Measurements from ENCODE around the gene FERMT3. TPM values are rescaled to one million over a fixed set of nuclear protein-coding genes. Genes with fewer than 3 reads are reported as not detected.

Gene FERMT3
- total and polyA plus RNA-seq, 4 donors: 3.4 to 47.2 (median 9.7) TPM

DNA sequence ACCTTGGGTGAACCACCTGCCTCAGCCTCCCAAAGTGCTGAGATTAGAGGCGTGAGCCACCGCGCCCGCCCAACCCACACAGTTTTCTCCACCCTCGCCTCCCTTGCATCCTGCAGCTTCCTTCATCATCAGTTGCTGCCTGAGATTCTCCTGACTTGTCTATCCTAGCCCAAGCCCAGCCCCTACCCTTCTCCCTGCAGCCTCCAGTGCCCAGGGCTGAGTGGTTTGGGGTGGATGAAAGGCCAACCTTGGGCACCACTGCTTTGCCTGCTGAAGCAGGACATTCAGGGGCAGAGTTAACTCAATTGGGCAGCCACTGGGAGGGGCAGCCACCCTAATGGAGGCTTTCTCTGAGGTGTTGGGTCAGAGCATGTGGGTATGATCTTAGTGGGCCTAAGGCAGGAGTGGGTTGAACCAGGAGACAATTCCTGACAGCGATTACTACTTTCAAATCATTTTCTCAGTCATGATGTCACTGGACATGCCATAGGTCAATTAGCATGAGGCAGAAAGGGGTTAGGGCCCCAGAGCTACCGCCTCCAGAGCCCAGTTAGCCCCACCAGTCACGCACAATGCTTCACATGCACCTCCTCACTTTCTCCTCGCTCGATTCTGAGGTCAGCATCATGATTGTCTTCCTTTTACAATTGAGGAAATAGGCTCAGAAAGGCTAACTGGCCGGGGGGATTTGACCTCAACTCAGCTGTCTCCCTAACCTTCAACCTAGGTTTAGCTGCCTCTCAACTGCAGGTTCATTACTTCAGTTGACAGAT lies 33.3 kb downstream of the FERMT3 start:
- peaks cover 0 to 6% (median 4%) of the 10 kb centered on the region in 4 donors for H3K36me3 ChIP-seq (ENCODE audit: control insufficient read depth in 4 of 4, insufficient read depth in 3 of 4, low read depth in 1 of 4, low read length in 3 of 4)
- H3K4me3 ChIP-seq (ENCODE audit: low read depth in 1 of 3, low read length in 3 of 3): peak overlapping the region in 2 of 3 donors; percentile 74 to 77
- H3K27me3 ChIP-seq (ENCODE audit: control insufficient read depth in 4 of 4, insufficient read depth in 4 of 4, low read length in 3 of 4): no peaks in the 10 kb centered on the region
- H3K9me3 ChIP-seq (ENCODE audit: control insufficient read depth in 4 of 4, low read length in 3 of 4): no peaks in the 10 kb centered on the region
- TF ChIP-seq, protein P1, sequence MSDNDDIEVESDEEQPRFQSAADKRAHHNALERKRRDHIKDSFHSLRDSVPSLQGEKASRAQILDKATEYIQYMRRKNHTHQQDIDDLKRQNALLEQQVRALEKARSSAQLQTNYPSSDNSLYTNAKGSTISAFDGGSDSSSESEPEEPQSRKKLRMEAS (IDR thresholded peaks at IDR 0.05): no peak
- TF ChIP-seq RAD21 (IDR thresholded peaks at IDR 0.05): no peak
- TF ChIP-seq, protein P2, sequence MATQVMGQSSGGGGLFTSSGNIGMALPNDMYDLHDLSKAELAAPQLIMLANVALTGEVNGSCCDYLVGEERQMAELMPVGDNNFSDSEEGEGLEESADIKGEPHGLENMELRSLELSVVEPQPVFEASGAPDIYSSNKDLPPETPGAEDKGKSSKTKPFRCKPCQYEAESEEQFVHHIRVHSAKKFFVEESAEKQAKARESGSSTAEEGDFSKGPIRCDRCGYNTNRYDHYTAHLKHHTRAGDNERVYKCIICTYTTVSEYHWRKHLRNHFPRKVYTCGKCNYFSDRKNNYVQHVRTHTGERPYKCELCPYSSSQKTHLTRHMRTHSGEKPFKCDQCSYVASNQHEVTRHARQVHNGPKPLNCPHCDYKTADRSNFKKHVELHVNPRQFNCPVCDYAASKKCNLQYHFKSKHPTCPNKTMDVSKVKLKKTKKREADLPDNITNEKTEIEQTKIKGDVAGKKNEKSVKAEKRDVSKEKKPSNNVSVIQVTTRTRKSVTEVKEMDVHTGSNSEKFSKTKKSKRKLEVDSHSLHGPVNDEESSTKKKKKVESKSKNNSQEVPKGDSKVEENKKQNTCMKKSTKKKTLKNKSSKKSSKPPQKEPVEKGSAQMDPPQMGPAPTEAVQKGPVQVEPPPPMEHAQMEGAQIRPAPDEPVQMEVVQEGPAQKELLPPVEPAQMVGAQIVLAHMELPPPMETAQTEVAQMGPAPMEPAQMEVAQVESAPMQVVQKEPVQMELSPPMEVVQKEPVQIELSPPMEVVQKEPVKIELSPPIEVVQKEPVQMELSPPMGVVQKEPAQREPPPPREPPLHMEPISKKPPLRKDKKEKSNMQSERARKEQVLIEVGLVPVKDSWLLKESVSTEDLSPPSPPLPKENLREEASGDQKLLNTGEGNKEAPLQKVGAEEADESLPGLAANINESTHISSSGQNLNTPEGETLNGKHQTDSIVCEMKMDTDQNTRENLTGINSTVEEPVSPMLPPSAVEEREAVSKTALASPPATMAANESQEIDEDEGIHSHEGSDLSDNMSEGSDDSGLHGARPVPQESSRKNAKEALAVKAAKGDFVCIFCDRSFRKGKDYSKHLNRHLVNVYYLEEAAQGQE (IDR thresholded peaks at IDR 0.05): no peak
- no peak for TF ChIP-seq GABPA (IDR thresholded peaks at IDR 0.05 in 1 of 2, conservative IDR thresholded peaks at IDR 0.05 in 1 of 2)
- TF ChIP-seq, protein P3, sequence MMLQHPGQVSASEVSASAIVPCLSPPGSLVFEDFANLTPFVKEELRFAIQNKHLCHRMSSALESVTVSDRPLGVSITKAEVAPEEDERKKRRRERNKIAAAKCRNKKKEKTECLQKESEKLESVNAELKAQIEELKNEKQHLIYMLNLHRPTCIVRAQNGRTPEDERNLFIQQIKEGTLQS (IDR thresholded peaks at IDR 0.05): no peak
- no peak for TF ChIP-seq EGR1 (IDR thresholded peaks at IDR 0.05; ENCODE audit: low read depth in 2 of 2)
- no peak for TF ChIP-seq CTCF (IDR thresholded peaks at IDR 0.05; ENCODE audit: low read depth, low read length, missing input control)
- TF ChIP-seq ZBTB33 (IDR thresholded peaks at IDR 0.05): no peak
- TF ChIP-seq HNF4G (IDR thresholded peaks at IDR 0.05): no peak
- no peak for TF ChIP-seq RXRA (IDR thresholded peaks at IDR 0.05)
- no peak for TF ChIP-seq SP1 (IDR thresholded peaks at IDR 0.05)
- TF ChIP-seq YY1 (IDR thresholded peaks at IDR 0.05): no peak
- TF ChIP-seq TAF1 (conservative IDR thresholded peaks at IDR 0.05): no peak
- TF ChIP-seq HNF4A (conservative IDR thresholded peaks at IDR 0.05): no peak
- no peak for TF ChIP-seq FOXA2 (IDR thresholded peaks at IDR 0.05)
- no peak for TF ChIP-seq NR2F2 (IDR thresholded peaks at IDR 0.05)
- no peak for TF ChIP-seq JUND (IDR thresholded peaks at IDR 0.05)
- DNase-seq (ENCODE audit: low spot score): no peak
- H3K4me1 ChIP-seq (ENCODE audit: control insufficient read depth in 4 of 4, insufficient read depth in 4 of 4, low read length in 3 of 4): peaks cover 23 to 59% (median 41%) of the 10 kb centered on the region in 4 donors
- H3K9ac ChIP-seq (ENCODE audit: low read depth in 1 of 2, low read length in 2 of 2): peak overlapping the region in 1 of 2 donors; percentile 85
- H3K27ac ChIP-seq (ENCODE audit: low read depth in 1 of 2, low read length in 2 of 2): peak overlapping the region; percentile 97 to 99
- 79% methylated on average over 11 of the region's 11 CpGs for WGBS
